Calu3 (cell line): ENCODE results near the gene ZNF543. TPM values are rescaled to one million over a fixed set of nuclear protein-coding genes. Genes with fewer than 3 reads are reported as not detected.

Experiments used
- BruUV-seq: library from RNA; stranded (reverse); fragments of 400-500 nt; replicated peaks from 2 replicates; lab custom pipeline; 2021; lab: Mats Ljungman, UMichigan
- CTCF ChIA-PET: fragments of 300-600 bp; sonication (Branson Sonifier 250); formaldehyde crosslinking; loops from one replicate; lab custom pipeline; 2022; ENCODE audit warnings: antibody characterized with exemption; lab: Charles Lee
- DNase-seq: peaks from one replicate; pipeline ENCODE4 v3.0.0; 2022
- H3K27ac Mint-ChIP-seq: one replicate; pipeline ENCODE4 v1.8.0; 2022; ENCODE audit warnings: mixed read lengths; ENCODE audit not compliant: unreplicated experiment
- H3K27me3 Mint-ChIP-seq: one replicate; pipeline ENCODE4 v1.8.0; 2022; ENCODE audit warnings: mixed read lengths; ENCODE audit not compliant: unreplicated experiment
- H3K36me3 Mint-ChIP-seq: one replicate; pipeline ENCODE4 v1.8.0; 2022; ENCODE audit warnings: mild to moderate bottlenecking, moderate library complexity, mixed read lengths; ENCODE audit not compliant: insufficient read depth, unreplicated experiment
- H3K4me1 Mint-ChIP-seq: one replicate; pipeline ENCODE4 v1.8.0; 2022; ENCODE audit warnings: mild to moderate bottlenecking, low read depth, mixed read lengths; ENCODE audit not compliant: unreplicated experiment
- H3K4me3 Mint-ChIP-seq: one replicate; pipeline ENCODE4 v1.8.0; 2022; ENCODE audit warnings: mild to moderate bottlenecking, low read depth, moderate library complexity, mixed read lengths; ENCODE audit not compliant: unreplicated experiment
- H3K9me3 Mint-ChIP-seq: one replicate; pipeline ENCODE4 v1.8.0; 2022; ENCODE audit warnings: low read depth, mixed read lengths; ENCODE audit not compliant: unreplicated experiment
- CTCF ChIP-seq: fragments of 200-600 bp; IDR thresholded peaks from one replicate; pipeline ENCODE4 v1.8.0; 2022; ENCODE audit warnings: antibody characterized with exemption; ENCODE audit not compliant: unreplicated experiment
- intact Hi-C: fragments of 100-400 bp; cut with micrococcal nuclease; formaldehyde crosslinking; loops from one replicate; pipeline ENCODE4 v1.10.0; 2022; ENCODE audit not compliant: unreplicated experiment
- total RNA-seq: library from RNA; stranded (reverse); gene quantifications from 2 replicates; pipeline ENCODE4 v1.2.3, GENCODE V29; 2022

ZNF543 gene
- total RNA-seq, 1 experiment from 2014 or later = 8.5 TPM

GRCh38 chr19:57359300-57359699, 39.0 kb downstream of the ZNF543 start:
- no peak for TF ChIP-seq CTCF
- no peaks in the 10 kb centered on the region for H3K27me3 Mint-ChIP-seq
- no peak overlapping the region for H3K27ac Mint-ChIP-seq
- CTCF ChIA-PET = no interaction called here
- no peak for DNase-seq
- H3K4me3 Mint-ChIP-seq = no peak overlapping the region
- H3K4me1 Mint-ChIP-seq = peaks cover 19% of the 10 kb centered on the region
- peaks cover 20% of the 10 kb centered on the region for H3K9me3 Mint-ChIP-seq
- intact Hi-C loops = no loop called here
- no TSS peak for BruUV-seq
- H3K36me3 Mint-ChIP-seq = peaks cover 28% of the 10 kb centered on the region

- peak overlapping the region; percentile 91 for H3K4me3 Mint-ChIP-seq
- no peak for TF ChIP-seq CTCF
- H3K27me3 Mint-ChIP-seq = no peaks in the 10 kb centered on the region
- peaks cover 21% of the 10 kb centered on the region for H3K4me1 Mint-ChIP-seq
- BruUV-seq = no TSS peak
- H3K27ac Mint-ChIP-seq = peak overlapping the region; percentile 99
- CTCF ChIA-PET = interaction anchor here (1.3 kb wide), 1 partner anchor 27 kb away, joined by 5 read pairs; the partner anchor contains the start of gene ZNF548
- intact Hi-C loops = loop anchor here (5.0 kb wide), 1 partner anchor 40 kb away; the partner anchor contains the start of gene ZNF543
- peaks cover 38% of the 10 kb centered on the region for H3K36me3 Mint-ChIP-seq
- H3K9me3 Mint-ChIP-seq = peaks cover 12% of the 10 kb centered on the region
- no peak for DNase-seq
Observed at GRCh38 chr19:57362419-57362818, 42.1 kb downstream of the ZNF543 start.

- Mint-ChIP-seq H3K4me3 (peak within 1 kb of the TSS; percentile 91), H3K4me1 (peaks cover 21% of the 10 kb centered on the region), H3K36me3 (peaks cover 38% of the 10 kb centered on the region), H3K27me3 (no peaks in the 10 kb centered on the region), H3K9me3 (peaks cover 12% of the 10 kb centered on the region), H3K27ac (peak within 1 kb of the TSS; percentile 99)
- intact Hi-C loops = loop anchor here (1.0 to 5.0 kb wide), 2 partner anchors 26 to 41 kb away; partner anchors contain the start of genes ZNF543 and ZNF548
- CTCF ChIA-PET = interaction anchor here (1.3 kb wide), 1 partner anchor 26 kb away, joined by 5 read pairs; the partner anchor contains the start of gene ZNF548
- peak; percentile 99 for DNase-seq
- BruUV-seq = no TSS peak
- no peak for TF ChIP-seq CTCF
Observed at GRCh38 chr19:57362997-57363687, 42.9 kb downstream of the ZNF543 start, which contains the start of the genes TRAPPC2B and ZNF547. TSS of gene TRAPPC2B (plus strand) at chr19:57363551. CDS start at chr19:57364834, 1,283 bp downstream. TSS of gene ZNF547 (plus strand) at chr19:57363551. CDS start at chr19:57368556, 5,005 bp downstream.

GRCh38 chr19:57363688-57364181, 43.5 kb downstream of the ZNF543 start:
- peaks cover 38% of the 10 kb centered on the region for H3K36me3 Mint-ChIP-seq
- no TSS peak for BruUV-seq
- peak overlapping the region; percentile 91 for H3K4me3 Mint-ChIP-seq
- H3K9me3 Mint-ChIP-seq = peaks cover 13% of the 10 kb centered on the region
- peaks cover 21% of the 10 kb centered on the region for H3K4me1 Mint-ChIP-seq
- CTCF ChIA-PET = interaction anchor here (1.3 kb wide), 1 partner anchor 26 kb away, joined by 5 read pairs; the partner anchor contains the start of gene ZNF548
- no peaks in the 10 kb centered on the region for H3K27me3 Mint-ChIP-seq
- intact Hi-C loops = loop anchor here (1.0 to 5.0 kb wide), 2 partner anchors 26 to 41 kb away; partner anchors contain the start of genes ZNF543 and ZNF548
- peak overlapping the region; percentile 99 for H3K27ac Mint-ChIP-seq
- TF ChIP-seq CTCF = no peak
- peak; percentile 12 for DNase-seq
